AG04450 (cell line): ENCODE measurements around the gene TNFRSF14. TPM values are rescaled to one million over a fixed set of nuclear protein-coding genes. Genes with fewer than 3 reads are reported as not detected.

Experiments used
- CTCF ChIA-PET: fragments of 300-600, 350-600 bp; formaldehyde crosslinking; extraction: SDS; loops from one replicate; lab custom pipeline; 2022; ENCODE audit warnings: antibody characterized with exemption, inconsistent platforms; lab: Charles Lee
- POLR2A ChIA-PET: fragments of 350-600 bp; formaldehyde crosslinking; extraction: SDS; loops from one replicate; lab custom pipeline; 2021; ENCODE audit warnings: antibody characterized with exemption, inconsistent platforms; lab: Yijun Ruan, JAX
- DNase-seq: peaks from one replicate; pipeline ENCODE4 v3.0.0-alpha.2; 2011; ENCODE audit warnings: low read depth, low spot score
- H3K27ac ChIP-seq: one replicate; pipeline ENCODE4 v1.5.1; 2012; ENCODE audit warnings: low read depth, low read length, control low read depth
- H3K27me3 ChIP-seq: one replicate; pipeline ENCODE4 v1.6.0; 2012; ENCODE audit warnings: low read length; ENCODE audit not compliant: control insufficient read depth, insufficient read depth
- H3K4me3 ChIP-seq: 2 replicates; pipeline ENCODE4 v1.5.1; 2011; ENCODE audit warnings: mild to moderate bottlenecking, low read depth, low read length, control low read depth
- H3K9me3 ChIP-seq: 2 replicates; pipeline ENCODE4 v1.5.1; 2012; ENCODE audit warnings: low read length; ENCODE audit not compliant: control insufficient read depth, insufficient read depth
- polyA plus RNA-seq: library from polyadenylated mRNA; depleted of rRNA; stranded (reverse); fragments of >200 nt; gene quantifications from 2 replicates; pipeline ENCODE4 v1.2.3, GENCODE V29; 2011
- TF ChIP-seq, protein P1 (sequence below): IDR thresholded peaks from 2 replicates; pipeline ENCODE4 v1.5.1; 2011; ENCODE audit warnings: low read depth, low read length, control low read depth, inconsistent platforms

The TNFRSF14 gene
- polyA plus RNA-seq, 1 experiment: 5.4 TPM

DNA sequence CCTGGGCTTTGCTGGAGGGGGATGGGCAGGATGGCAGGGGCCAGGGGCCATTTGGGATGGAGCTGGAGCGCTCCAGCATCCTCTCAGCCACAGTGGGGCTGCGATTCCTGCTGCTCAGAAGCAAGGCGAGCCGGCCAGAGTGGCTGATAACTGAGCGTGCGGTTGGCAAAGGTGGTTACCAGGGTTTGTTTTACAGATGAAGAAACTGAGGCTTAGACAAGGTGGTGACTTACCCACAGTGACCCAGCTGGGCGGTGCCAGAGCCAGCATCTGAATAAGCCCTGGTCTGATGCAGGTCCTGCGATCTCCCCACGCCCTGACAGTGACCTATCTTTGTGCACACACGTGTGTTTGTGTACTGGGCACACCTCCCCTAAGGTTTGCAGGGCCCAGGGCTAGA lies 24.5 kb downstream of the TNFRSF14 start:
- H3K4me3 ChIP-seq: no peak overlapping the region
- TF ChIP-seq, protein P1, sequence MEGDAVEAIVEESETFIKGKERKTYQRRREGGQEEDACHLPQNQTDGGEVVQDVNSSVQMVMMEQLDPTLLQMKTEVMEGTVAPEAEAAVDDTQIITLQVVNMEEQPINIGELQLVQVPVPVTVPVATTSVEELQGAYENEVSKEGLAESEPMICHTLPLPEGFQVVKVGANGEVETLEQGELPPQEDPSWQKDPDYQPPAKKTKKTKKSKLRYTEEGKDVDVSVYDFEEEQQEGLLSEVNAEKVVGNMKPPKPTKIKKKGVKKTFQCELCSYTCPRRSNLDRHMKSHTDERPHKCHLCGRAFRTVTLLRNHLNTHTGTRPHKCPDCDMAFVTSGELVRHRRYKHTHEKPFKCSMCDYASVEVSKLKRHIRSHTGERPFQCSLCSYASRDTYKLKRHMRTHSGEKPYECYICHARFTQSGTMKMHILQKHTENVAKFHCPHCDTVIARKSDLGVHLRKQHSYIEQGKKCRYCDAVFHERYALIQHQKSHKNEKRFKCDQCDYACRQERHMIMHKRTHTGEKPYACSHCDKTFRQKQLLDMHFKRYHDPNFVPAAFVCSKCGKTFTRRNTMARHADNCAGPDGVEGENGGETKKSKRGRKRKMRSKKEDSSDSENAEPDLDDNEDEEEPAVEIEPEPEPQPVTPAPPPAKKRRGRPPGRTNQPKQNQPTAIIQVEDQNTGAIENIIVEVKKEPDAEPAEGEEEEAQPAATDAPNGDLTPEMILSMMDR: no peak
- ChIA-PET CTCF (no interaction called here), POLR2A (no interaction called here)
- peaks cover 2% of the 10 kb centered on the region for H3K27me3 ChIP-seq
- H3K9me3 ChIP-seq: no peaks in the 10 kb centered on the region; the same call in 1 of the 2 replicates
- H3K27ac ChIP-seq: no peak overlapping the region
- no peak for DNase-seq

- no peaks in the 10 kb centered on the region; the same call in 1 of the 2 replicates for H3K9me3 ChIP-seq
- CTCF ChIA-PET: no interaction called here
- POLR2A ChIA-PET: no interaction called here
- DNase-seq: no peak
- no peak overlapping the region for H3K27ac ChIP-seq
- no peak overlapping the region for H3K4me3 ChIP-seq
- peaks cover 2% of the 10 kb centered on the region for H3K27me3 ChIP-seq
- TF ChIP-seq, protein P1: no peak
These were observed 26.2 kb downstream of the TNFRSF14 start for GRCh38 chr1:2582391-2582790.

GRCh38 chr1:2583331-2583791 lies 27.2 kb downstream of the TNFRSF14 start:
- TF ChIP-seq, protein P1: no peak
- Histone ChIP-seq H3K27ac (no peak overlapping the region), H3K9me3 (no peaks in the 10 kb centered on the region; the same call in 1 of the 2 replicates), H3K27me3 (no peaks in the 10 kb centered on the region), H3K4me3 (no peak overlapping the region)
- CTCF ChIA-PET: interaction anchor here (0.6 to 1.8 kb wide), 2 partner anchors 36 to 168 kb away, joined by 4 to 6 read pairs; no protein-coding TSS in a partner anchor
- no peak for DNase-seq
- POLR2A ChIA-PET: no interaction called here

DNA sequence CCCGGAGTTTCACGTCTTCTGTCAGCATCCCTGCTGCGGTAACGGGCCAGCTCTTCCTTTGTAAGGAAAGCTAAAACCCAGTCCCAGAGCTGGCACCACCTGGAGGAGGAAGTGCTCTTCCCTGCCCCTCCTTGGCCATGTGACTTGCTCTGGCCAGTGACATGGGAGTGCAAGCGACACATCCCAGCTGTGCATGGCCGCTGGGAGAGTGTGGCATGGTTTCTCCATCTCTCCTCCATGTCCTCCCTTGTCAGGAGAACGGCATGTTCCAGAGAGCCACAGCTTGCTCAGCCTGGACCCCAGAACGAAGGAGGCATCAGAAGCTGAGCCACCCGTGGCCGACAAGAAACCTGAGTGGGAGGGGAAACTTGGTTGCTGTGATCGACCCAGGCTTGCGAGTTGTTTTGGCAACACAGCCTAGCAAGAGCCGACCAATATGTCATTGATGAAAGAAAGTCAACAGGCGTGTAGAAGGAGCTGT lies 27.7 kb downstream of the TNFRSF14 start:
- DNase-seq: no peak
- no peak overlapping the region for H3K4me3 ChIP-seq
- no peak overlapping the region for H3K27ac ChIP-seq
- H3K9me3 ChIP-seq: no peaks in the 10 kb centered on the region; the same call in 1 of the 2 replicates
- POLR2A ChIA-PET: no interaction called here
- TF ChIP-seq, protein P1: no peak
- H3K27me3 ChIP-seq: no peaks in the 10 kb centered on the region
- CTCF ChIA-PET: interaction anchor here (0.6 to 2.0 kb wide), 6 partner anchors 36 to 389 kb away, joined by 3 to 6 read pairs (median 4); partner anchors contain the start of genes FAAP20 and PEX10

DNA sequence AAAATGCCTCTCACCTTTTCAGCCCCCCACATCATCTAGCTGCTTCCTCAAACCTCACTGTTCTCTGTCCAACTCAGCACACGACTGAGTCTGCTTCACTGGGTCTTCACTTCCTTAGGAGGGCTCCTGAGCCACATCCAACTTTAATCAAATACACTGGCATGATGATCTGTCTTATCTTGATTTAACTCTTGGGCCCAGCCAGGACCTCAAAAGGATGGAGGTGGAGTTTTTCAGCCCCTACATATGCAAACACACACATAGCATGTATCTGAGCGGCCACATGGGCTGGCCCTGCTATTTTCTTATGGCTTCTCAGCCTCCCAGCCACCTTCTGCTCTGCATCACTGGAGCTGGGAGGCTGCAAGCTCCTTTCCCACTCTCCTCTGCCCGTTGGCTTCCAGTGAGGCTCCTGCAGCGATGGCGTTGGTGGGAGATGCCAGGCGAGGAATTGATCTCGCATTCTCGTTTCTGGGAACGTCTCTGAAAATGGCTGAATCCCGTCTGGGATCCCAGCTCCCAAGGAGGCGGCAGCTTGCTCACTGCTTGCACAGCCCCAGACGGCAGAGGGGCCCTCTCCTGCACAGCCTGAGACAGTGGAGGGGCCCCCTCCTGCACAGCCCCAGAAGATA lies 28.6 kb downstream of the TNFRSF14 start:
- Histone ChIP-seq H3K27ac (peak overlapping the region; percentile 11), H3K4me3 (peak overlapping the region; percentile 80; the same call in 1 of the 2 replicates), H3K9me3 (no peaks in the 10 kb centered on the region; the same call in 1 of the 2 replicates), H3K27me3 (no peaks in the 10 kb centered on the region)
- POLR2A ChIA-PET: interaction anchor here (0.9 to 1.8 kb wide), 3 partner anchors 28 to 390 kb away, joined by 3 to 6 read pairs (median 4); partner anchors contain the start of genes FAAP20 and TNFRSF14
- CTCF ChIA-PET: interaction anchor here (0.6 to 2.0 kb wide), 8 partner anchors 29 to 390 kb away, joined by 3 to 6 read pairs (median 4); partner anchors contain the start of genes FAAP20, PEX10 and TNFRSF14
- TF ChIP-seq, protein P1: no peak
- DNase-seq: no peak
